ENCODE data around the gene BIN1.

BIN1 gene

DNA sequence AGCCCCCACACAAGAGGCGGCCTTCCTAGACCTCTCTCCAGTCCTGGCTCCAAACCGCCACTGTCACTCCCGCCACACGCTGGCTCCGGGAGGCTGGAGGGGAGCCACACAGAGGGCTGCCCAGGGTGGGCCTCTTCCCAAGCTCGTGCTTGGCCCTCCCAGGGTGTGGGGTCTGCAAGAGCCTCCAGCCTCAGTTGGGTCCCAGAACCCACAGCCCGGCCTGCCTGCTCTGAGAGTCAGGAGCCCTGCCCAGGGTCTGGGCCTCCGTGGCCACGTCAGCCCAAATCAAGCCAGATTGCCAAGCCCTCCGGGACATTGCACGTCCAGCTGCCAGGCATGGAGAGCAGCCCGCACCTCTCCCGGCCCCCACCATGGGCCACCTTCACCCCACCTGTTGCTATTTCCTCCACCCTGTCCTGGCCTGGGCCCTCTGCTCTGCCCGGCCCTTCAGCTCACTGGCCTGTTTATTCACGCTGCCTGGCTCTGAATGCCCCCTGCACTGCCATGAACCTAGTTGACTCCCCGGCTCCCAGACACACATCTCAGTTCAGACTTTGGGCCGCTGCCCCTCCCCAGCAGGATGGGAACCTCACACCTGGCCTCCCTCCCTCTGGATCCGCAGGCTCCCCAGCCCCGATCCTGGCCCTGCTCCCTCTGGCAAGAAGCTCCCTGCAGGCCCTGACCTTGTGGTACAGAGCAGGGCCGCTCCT is 61.0 kb downstream of the BIN1 start:
- DNase-seq: no peak
- TF ChIP-seq, protein P1, sequence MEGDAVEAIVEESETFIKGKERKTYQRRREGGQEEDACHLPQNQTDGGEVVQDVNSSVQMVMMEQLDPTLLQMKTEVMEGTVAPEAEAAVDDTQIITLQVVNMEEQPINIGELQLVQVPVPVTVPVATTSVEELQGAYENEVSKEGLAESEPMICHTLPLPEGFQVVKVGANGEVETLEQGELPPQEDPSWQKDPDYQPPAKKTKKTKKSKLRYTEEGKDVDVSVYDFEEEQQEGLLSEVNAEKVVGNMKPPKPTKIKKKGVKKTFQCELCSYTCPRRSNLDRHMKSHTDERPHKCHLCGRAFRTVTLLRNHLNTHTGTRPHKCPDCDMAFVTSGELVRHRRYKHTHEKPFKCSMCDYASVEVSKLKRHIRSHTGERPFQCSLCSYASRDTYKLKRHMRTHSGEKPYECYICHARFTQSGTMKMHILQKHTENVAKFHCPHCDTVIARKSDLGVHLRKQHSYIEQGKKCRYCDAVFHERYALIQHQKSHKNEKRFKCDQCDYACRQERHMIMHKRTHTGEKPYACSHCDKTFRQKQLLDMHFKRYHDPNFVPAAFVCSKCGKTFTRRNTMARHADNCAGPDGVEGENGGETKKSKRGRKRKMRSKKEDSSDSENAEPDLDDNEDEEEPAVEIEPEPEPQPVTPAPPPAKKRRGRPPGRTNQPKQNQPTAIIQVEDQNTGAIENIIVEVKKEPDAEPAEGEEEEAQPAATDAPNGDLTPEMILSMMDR (IDR thresholded peaks at IDR 0.05; ENCODE audit: borderline replicate concordance, extremely low read depth, low read length, poor library complexity, severe bottlenecking): no peak
- no peak for TF ChIP-seq EZH2 (IDR thresholded peaks at IDR 0.05; ENCODE audit: borderline replicate concordance, low read depth, low read length, severe bottlenecking)
- H3K9ac ChIP-seq (ENCODE audit: low read depth, low read length): no peak overlapping the region

GRCh38 chr2:127044977-127045661 is 61.8 kb downstream of the BIN1 start:
- Histone ChIP-seq H3K27ac (ENCODE audit: low read length) (no peak overlapping the region), H3K4me3 (ENCODE audit: low read depth in 1 of 2, low read length in 2 of 2) (no peak overlapping the region), H2AFZ (ENCODE audit: low read depth, low read length) (no peak overlapping the region), H3K4me1 (ENCODE audit: insufficient read depth, low read length) (peaks cover 2% of the 10 kb centered on the region; the same call in 1 of the 2 replicates), H3K79me2 (ENCODE audit: insufficient read depth, low read length) (no peaks in the 10 kb centered on the region), H3K9me3 (ENCODE audit: insufficient read depth, low read length, severe bottlenecking) (no peaks in the 10 kb centered on the region), H4K20me1 (ENCODE audit: insufficient read depth, low read length) (no peaks in the 10 kb centered on the region), H3K27me3 (ENCODE audit: insufficient read depth, low read length, poor library complexity) (no peaks in the 10 kb centered on the region), H3K9ac (ENCODE audit: low read depth, low read length) (no peak overlapping the region), H3K36me3 (ENCODE audit: insufficient read depth, low read length) (no peaks in the 10 kb centered on the region), H3K4me2 (ENCODE audit: insufficient read depth, low read length) (no peak overlapping the region)
- ATAC-seq (ENCODE audit: insufficient read depth, low read depth) (no peak), DNase-seq (no peak)
- TF ChIP-seq EZH2 (IDR thresholded peaks at IDR 0.05; ENCODE audit: borderline replicate concordance, low read depth, low read length, severe bottlenecking): no peak
- TF ChIP-seq, protein P1 (IDR thresholded peaks at IDR 0.05; ENCODE audit: borderline replicate concordance, extremely low read depth, low read length, poor library complexity, severe bottlenecking): no peak

More for the DNA sequence above, 61.0 kb downstream of the BIN1 start:
- H3K36me3 ChIP-seq (ENCODE audit: insufficient read depth, low read length): no peaks in the 10 kb centered on the region
- no peak for ATAC-seq (ENCODE audit: insufficient read depth, low read depth)
- H3K4me1 ChIP-seq (ENCODE audit: insufficient read depth, low read length): peaks cover 2% of the 10 kb centered on the region; the same call in 1 of the 2 replicates
- no peak overlapping the region for H2AFZ ChIP-seq (ENCODE audit: low read depth, low read length)
- H4K20me1 ChIP-seq (ENCODE audit: insufficient read depth, low read length): no peaks in the 10 kb centered on the region
- no peaks in the 10 kb centered on the region for H3K27me3 ChIP-seq (ENCODE audit: insufficient read depth, low read length, poor library complexity)
- no peaks in the 10 kb centered on the region for H3K9me3 ChIP-seq (ENCODE audit: insufficient read depth, low read length, severe bottlenecking)
- no peak overlapping the region for H3K27ac ChIP-seq (ENCODE audit: low read length)
- H3K79me2 ChIP-seq (ENCODE audit: insufficient read depth, low read length): no peaks in the 10 kb centered on the region
- H3K4me2 ChIP-seq (ENCODE audit: insufficient read depth, low read length): no peak overlapping the region
- H3K4me3 ChIP-seq (ENCODE audit: low read depth in 1 of 2, low read length in 2 of 2): no peak overlapping the region

DNA sequence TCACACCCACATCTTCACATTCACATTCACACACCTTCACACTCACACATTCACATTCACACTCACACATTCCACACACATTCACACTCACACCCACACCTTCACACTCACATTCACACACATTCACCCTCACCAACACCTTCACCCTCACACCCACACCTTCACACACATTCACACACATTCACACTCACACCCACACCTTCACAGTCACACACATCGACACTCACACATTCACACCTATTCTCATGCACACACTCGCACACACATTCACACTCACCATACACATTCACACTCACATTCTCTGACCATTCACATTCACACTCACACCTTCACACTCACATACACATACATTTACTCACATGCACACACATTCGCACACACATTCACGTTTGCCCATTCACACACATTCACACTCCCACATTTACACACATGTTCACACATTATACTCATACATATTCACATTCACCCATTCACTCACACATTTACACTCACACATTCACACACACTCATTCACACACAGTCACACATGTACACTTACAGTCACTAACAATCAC is 62.7 kb downstream of the BIN1 start:
- Histone ChIP-seq H3K4me3 (ENCODE audit: low read depth in 1 of 2, low read length in 2 of 2) (no peak overlapping the region), H2AFZ (ENCODE audit: low read depth, low read length) (no peak overlapping the region), H3K79me2 (ENCODE audit: insufficient read depth, low read length) (no peaks in the 10 kb centered on the region), H3K36me3 (ENCODE audit: insufficient read depth, low read length) (no peaks in the 10 kb centered on the region), H3K4me1 (ENCODE audit: insufficient read depth, low read length) (no peaks in the 10 kb centered on the region), H3K27me3 (ENCODE audit: insufficient read depth, low read length, poor library complexity) (no peaks in the 10 kb centered on the region), H3K9ac (ENCODE audit: low read depth, low read length) (no peak overlapping the region), H3K4me2 (ENCODE audit: insufficient read depth, low read length) (no peak overlapping the region), H3K9me3 (ENCODE audit: insufficient read depth, low read length, severe bottlenecking) (no peaks in the 10 kb centered on the region), H3K27ac (ENCODE audit: low read length) (no peak overlapping the region), H4K20me1 (ENCODE audit: insufficient read depth, low read length) (no peaks in the 10 kb centered on the region)
- ATAC-seq (ENCODE audit: insufficient read depth, low read depth) (no peak), DNase-seq (no peak)
- TF ChIP-seq, protein P1 (IDR thresholded peaks at IDR 0.05; ENCODE audit: borderline replicate concordance, extremely low read depth, low read length, poor library complexity, severe bottlenecking): no peak
- no peak for TF ChIP-seq EZH2 (IDR thresholded peaks at IDR 0.05; ENCODE audit: borderline replicate concordance, low read depth, low read length, severe bottlenecking)

Measured in DND-41 (cell line).